DMS79 treated with DMSO at 0.1 percent for 48 hours (cell line): ENCODE data around the gene IL17B.

ENCODE experiments used
- DNase-seq: peaks from one replicate; lab custom pipeline; 2025; lab: John Stamatoyannopoulos, UW

The IL17B gene

GRCh38 chr5:149379177-149379761, at the start of gene IL17B:
IL17B (minus strand) TSS chr5:149379292; CDS start chr5:149379225, 67 bp downstream.
- DNase-seq: no peak

GRCh38 chr5:149428032-149428431, 48.9 kb upstream of the IL17B start:
- no peak for DNase-seq

- no peak for DNase-seq
Observed at GRCh38 chr5:149427374-149427773, 48.3 kb upstream of the IL17B start.

- DNase-seq: no peak
Observed at GRCh38 chr5:149426931-149427330, 47.8 kb upstream of the IL17B start.

GRCh38 chr5:149425729-149426128, 46.6 kb upstream of the IL17B start:
- DNase-seq: no peak

- DNase-seq: no peak
Observed at GRCh38 chr5:149424371-149425315, 45.6 kb upstream of the IL17B start.

- DNase-seq: no peak
Observed at GRCh38 chr5:149423794-149424268, 44.7 kb upstream of the IL17B start.

GRCh38 chr5:149423049-149423793, 44.1 kb upstream of the IL17B start:
- DNase-seq: no peak

- no peak for DNase-seq
Observed at GRCh38 chr5:149422366-149423048, 43.4 kb upstream of the IL17B start.

GRCh38 chr5:149421834-149422233, 42.7 kb upstream of the IL17B start:
- no peak for DNase-seq

- no peak for DNase-seq
Observed at GRCh38 chr5:149421372-149421685, 42.2 kb upstream of the IL17B start.

GRCh38 chr5:149420545-149421371, 41.7 kb upstream of the IL17B start:
- DNase-seq: no peak

- DNase-seq: no peak
Observed at GRCh38 chr5:149419859-149420544, 40.9 kb upstream of the IL17B start.

GRCh38 chr5:149419532-149419858, 40.4 kb upstream of the IL17B start:
- no peak for DNase-seq

- no peak for DNase-seq
Observed at GRCh38 chr5:149418910-149419531, 39.9 kb upstream of the IL17B start.

- no peak for DNase-seq
Observed at GRCh38 chr5:149417711-149418368, 38.7 kb upstream of the IL17B start.

GRCh38 chr5:149416987-149417710, 38.1 kb upstream of the IL17B start:
- DNase-seq: peak; percentile 47

GRCh38 chr5:149415066-149415967, 36.2 kb upstream of the IL17B start:
- DNase-seq: no peak
